Measurements from ENCODE around the gene MAPK12. TPM values are rescaled to one million over a fixed set of nuclear protein-coding genes. Genes with fewer than 3 reads are reported as not detected.

MAPK12 gene
- total and polyA plus RNA-seq, 10 of the 15 experiments (the other 5 are each of a cell fraction or from before 2014, with no cell fraction given): 1.1 to 38.9 (median 16.3) TPM

DNA sequence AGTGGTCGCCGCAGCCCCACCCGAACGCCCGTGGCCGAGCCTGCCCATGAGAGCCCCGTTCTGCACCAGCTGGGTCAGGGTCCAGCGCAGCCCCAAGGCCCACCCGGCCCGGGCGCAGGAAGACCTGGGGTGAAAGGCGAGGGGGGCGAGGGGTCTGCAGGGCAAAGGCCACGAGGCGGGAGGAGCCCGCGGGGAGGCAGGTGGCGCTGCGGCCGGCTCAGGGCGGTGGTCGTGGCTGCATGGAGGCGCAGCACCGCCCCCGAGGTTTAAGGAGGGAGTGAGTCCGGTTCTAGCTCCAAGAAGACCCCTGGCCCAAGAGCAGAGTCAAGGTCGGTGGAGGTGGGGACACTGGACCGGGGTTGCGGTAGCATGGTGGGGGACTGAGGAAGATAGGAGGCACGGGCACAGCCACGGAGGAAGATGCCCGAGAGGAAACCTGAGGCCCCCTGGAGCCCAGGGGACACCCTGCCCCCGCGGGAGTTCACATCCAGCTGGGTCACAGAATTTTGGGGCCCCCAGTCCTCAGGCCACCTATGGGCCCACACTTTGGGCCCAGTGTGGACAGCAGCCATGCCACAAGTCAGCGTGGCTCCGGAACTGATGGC lies 9.9 kb downstream of the MAPK12 start:
- peaks cover 22% of the 10 kb centered on the region for H3K4me1 ChIP-seq (ENCODE audit: control insufficient read depth, insufficient read depth, low read length)
- ChIA-PET CTCF (interaction anchor here (0.6 to 3.0 kb wide), 16 partner anchors 9 to 451 kb away, joined by 3 to 20 read pairs (median 5); partner anchors contain the start of genes MAPK12 and SYCE3), RAD21 (ENCODE audit: unreplicated experiment) (interaction anchor here (0.7 to 3.3 kb wide), 11 partner anchors 10 to 369 kb away, joined by 3 to 26 read pairs (median 4); partner anchors contain the start of genes LMF2, MAPK12 and NCAPH2), POLR2A (interaction anchor here (0.6 to 2.7 kb wide), 10 partner anchors 8 to 370 kb away, joined by 3 to 15 read pairs (median 3); partner anchors contain the start of genes LMF2, MAPK12 and NCAPH2), SMC1A (ENCODE audit: uncharacterized antibody, unreplicated experiment) (interaction anchor here (0.9 to 1.9 kb wide), 9 partner anchors 9 to 274 kb away, joined by 3 to 6 read pairs (median 4); partner anchors contain the start of genes DENND6B and SCO2)
- BruUV-seq (replicated peaks): no TSS peak
- peak overlapping the region; percentile 38 for H2AFZ ChIP-seq (ENCODE audit: control insufficient read depth, low read depth, low read length)
- in situ Hi-C loops (cut with MboI): loop anchor here (10.0 kb wide), 2 partner anchors 243 to 363 kb away; no protein-coding TSS in a partner anchor
- H3K27me3 ChIP-seq (replicated peaks in 1 of 2; ENCODE audit: control insufficient read depth in 2 of 2, insufficient read depth in 2 of 2, low read length in 1 of 2): no peaks in the 10 kb centered on the region
- ATAC-seq (no peak), FAIRE-seq (no peak), DNase-seq (ENCODE audit: low read depth, low spot score) (no peak)
- peaks cover 2 to 5% of the 10 kb centered on the region in 2 experiments; a peak in 3 of 4 replicates for H3K36me3 ChIP-seq (ENCODE audit: control insufficient read depth in 2 of 2, insufficient read depth in 2 of 2, low read length in 1 of 2)
- peaks cover 9% of the 10 kb centered on the region for H3K79me2 ChIP-seq (ENCODE audit: control insufficient read depth, insufficient read depth, low read length)
- WGBS (ENCODE audit: insufficient coverage, insufficient replicate concordance, low lambda C conversion rate, missing lambda C conversion rate): 16% methylated on average over 26 of the region's 36 CpGs
- H4K20me1 ChIP-seq (ENCODE audit: control insufficient read depth, insufficient read depth): no peaks in the 10 kb centered on the region
- H3K4me3 ChIP-seq: peak overlapping the region; percentile 41; the same call in 1 of the 2 replicates
- H3K27ac ChIP-seq (ENCODE audit: control insufficient read depth, insufficient read depth): no peak overlapping the region
- TF ChIP-seq FOS (IDR thresholded peaks at IDR 0.05; ENCODE audit: borderline replicate concordance, extremely low read depth, insufficient read length) (no peak), CREB1 (IDR thresholded peaks at IDR 0.05; ENCODE audit: low read depth) (no peak), NR2C1 (IDR thresholded peaks at IDR 0.05) (0 out of 2 replicates have a peak, but pooled peaks have one; percentile 2), LARP7 (IDR thresholded peaks at IDR 0.05) (no peak), NFYA (IDR thresholded peaks at IDR 0.05; ENCODE audit: borderline replicate concordance, low read depth, low read length) (no peak), CBX3 (IDR thresholded peaks at IDR 0.05; ENCODE audit: borderline replicate concordance, low read depth) (no peak)
- TF ChIP-seq, protein P1, sequence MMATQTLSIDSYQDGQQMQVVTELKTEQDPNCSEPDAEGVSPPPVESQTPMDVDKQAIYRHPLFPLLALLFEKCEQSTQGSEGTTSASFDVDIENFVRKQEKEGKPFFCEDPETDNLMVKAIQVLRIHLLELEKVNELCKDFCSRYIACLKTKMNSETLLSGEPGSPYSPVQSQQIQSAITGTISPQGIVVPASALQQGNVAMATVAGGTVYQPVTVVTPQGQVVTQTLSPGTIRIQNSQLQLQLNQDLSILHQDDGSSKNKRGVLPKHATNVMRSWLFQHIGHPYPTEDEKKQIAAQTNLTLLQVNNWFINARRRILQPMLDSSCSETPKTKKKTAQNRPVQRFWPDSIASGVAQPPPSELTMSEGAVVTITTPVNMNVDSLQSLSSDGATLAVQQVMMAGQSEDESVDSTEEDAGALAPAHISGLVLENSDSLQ (IDR thresholded peaks at IDR 0.05): no peak
- H3K4me2 ChIP-seq (ENCODE audit: control insufficient read depth, insufficient read depth): peak overlapping the region; percentile 98
- intact Hi-C loops (cut with micrococcal nuclease; ENCODE audit: unreplicated experiment): loop anchor here (1.0 to 5.0 kb wide), 3 partner anchors 91 to 441 kb away; no protein-coding TSS in a partner anchor
- peak overlapping the region; percentile 40; the same call in 1 of the 2 replicates for H3K9ac ChIP-seq (ENCODE audit: control insufficient read depth, insufficient read depth, low read length)
- H3K9me3 ChIP-seq (replicated peaks; ENCODE audit: control insufficient read depth, insufficient read depth, low read length): no peaks in the 10 kb centered on the region
